B cell (primary cell): ENCODE results near the gene CCDC3. TPM values are rescaled to one million over a fixed set of nuclear protein-coding genes. Genes with fewer than 3 reads are reported as not detected.

Experiments
- ATAC-seq: fragments of 200-7000 bp; cut with Tn5 transposase; one replicate; pipeline ENCODE4 v1.10.0; 2021; ENCODE audit warnings: low read depth, mild to moderate bottlenecking, moderate number of reproducible peaks, moderate library complexity
- CTCF ChIA-PET: fragments of 350-600 bp; sonication (Branson Sonifier 250); formaldehyde crosslinking; loops from one replicate; lab custom pipeline; 2021; ENCODE audit warnings: antibody characterized with exemption, inconsistent platforms; lab: Charles Lee
- POLR2A ChIA-PET: fragments of 350-600 bp; sonication (Branson Sonifier 250); formaldehyde crosslinking; loops from one replicate; lab custom pipeline; 2021; ENCODE audit warnings: antibody characterized with exemption; lab: Charles Lee
- DNase-seq: peaks from one replicate; pipeline ENCODE4 v3.0.0; 2013
- H2AFZ ChIP-seq: 2 replicates; pipeline ENCODE4 v1.6.1; 2012; ENCODE audit warnings: mild to moderate bottlenecking, low read depth, low read length; ENCODE audit not compliant: insufficient read depth, poor library complexity, severe bottlenecking
- H3K27ac ChIP-seq, 2 donors: 1 replicate in 1 of 2; 2 replicates in 1 of 2; pipeline ENCODE4 v1.5.1; 2012 to 2013; ENCODE audit warnings: low read length in 2 of 2, mild to moderate bottlenecking in 2 of 2, moderate library complexity in 1 of 2
- H3K27me3 ChIP-seq, 4 experiments: fragments of 200-600 bp in 1 of 4; sonication (generic) in 1 of 4; replicated peaks in 1 of 4; 1 replicate in 2 of 4; 2 replicates in 2 of 4; pipeline versions ENCODE4 v1.6.1 to v1.7.0; 2013 to 2016; ENCODE audit warnings: low read length in 3 of 4, mild to moderate bottlenecking in 2 of 4, mixed read lengths in 1 of 4, moderate library complexity in 1 of 4; ENCODE audit not compliant: insufficient read depth in 4 of 4, control insufficient read depth in 3 of 4; ENCODE audit errors: control extremely low read depth in 1 of 4
- H3K36me3 ChIP-seq, 2 experiments: replicated peaks in 1 of 2; 1 replicate in 1 of 2; 2 replicates in 1 of 2; pipeline versions ENCODE4 v1.6.1 to v1.7.1; 2013; ENCODE audit warnings: low read length in 1 of 2; ENCODE audit not compliant: insufficient read depth in 2 of 2, control insufficient read depth in 1 of 2; ENCODE audit errors: control extremely low read depth in 1 of 2, extremely low read depth in 1 of 2
- H3K4me1 ChIP-seq, 2 donors: fragments of 200-600 bp in 1 of 2; sonication (generic) in 1 of 2; 1 replicate in 1 of 2; 2 replicates in 1 of 2; pipeline versions ENCODE4 v1.5.1 to v1.6.1; 2013 to 2017; ENCODE audit warnings: low read length in 2 of 2; ENCODE audit not compliant: control insufficient read depth in 2 of 2, insufficient read depth in 2 of 2
- H3K4me2 ChIP-seq: replicated peaks from 2 replicates; pipeline ENCODE3; 2012; ENCODE audit warnings: mild to moderate bottlenecking, low read depth, low read length; ENCODE audit not compliant: poor library complexity, severe bottlenecking
- H3K4me3 ChIP-seq, 5 experiments: fragments of 200-600 bp in 1 of 5; sonication (generic) in 1 of 5; 1 replicate in 3 of 5; 2 replicates in 2 of 5; pipeline versions ENCODE4 v1.5.1 to v1.7.0; 2011 to 2016; ENCODE audit warnings: low read length in 4 of 5, mild to moderate bottlenecking in 4 of 5, low read depth in 2 of 5, control low read depth in 1 of 5, moderate library complexity in 1 of 5; ENCODE audit not compliant: insufficient read depth in 1 of 5; ENCODE audit errors: control extremely low read depth in 1 of 5, extremely low read depth in 1 of 5
- H3K79me2 ChIP-seq: fragments of 200-600 bp; sonication (generic); one replicate; pipeline ENCODE4 v1.6.0; 2016; ENCODE audit warnings: low read length; ENCODE audit not compliant: control insufficient read depth, insufficient read depth
- H3K9ac ChIP-seq: fragments of 200-600 bp; sonication (generic); 2 replicates; pipeline ENCODE4 v1.6.1; 2017; ENCODE audit warnings: mild to moderate bottlenecking, low read length, moderate library complexity
- H3K9me3 ChIP-seq, 3 donors: one replicate each; pipeline versions ENCODE4 v1.6.1 to v1.7.1; 2013; ENCODE audit warnings: low read length in 2 of 3; ENCODE audit not compliant: control insufficient read depth in 2 of 3, insufficient read depth in 1 of 3; ENCODE audit errors: control extremely low read depth in 1 of 3
- H4K20me1 ChIP-seq: 2 replicates; pipeline ENCODE4 v1.6.0; 2012; ENCODE audit warnings: mild to moderate bottlenecking, low read length; ENCODE audit not compliant: insufficient read depth, control insufficient read depth, poor library complexity, severe bottlenecking
- H3K27ac Mint-ChIP-seq: one replicate; pipeline ENCODE4 v1.8.0; 2021; ENCODE audit warnings: mixed read lengths
- H3K27me3 Mint-ChIP-seq: one replicate; pipeline ENCODE4 v1.8.0; 2021; ENCODE audit warnings: mixed read lengths
- H3K4me1 Mint-ChIP-seq: one replicate; pipeline ENCODE4 v1.8.0; 2021; ENCODE audit warnings: mixed read lengths
- H3K4me3 Mint-ChIP-seq: one replicate; pipeline ENCODE4 v1.8.0; 2021; ENCODE audit warnings: mixed read lengths
- H3K9me3 Mint-ChIP-seq: one replicate; pipeline ENCODE4 v1.8.0; 2022; ENCODE audit warnings: mixed read lengths; ENCODE audit not compliant: insufficient read depth
- EZH2 ChIP-seq: IDR thresholded peaks from 2 replicates; pipeline ENCODE4 v1.6.1; 2012; ENCODE audit warnings: borderline replicate concordance, low read depth, mild to moderate bottlenecking, moderate library complexity, low read length; ENCODE audit not compliant: insufficient read depth, poor library complexity, severe bottlenecking
- WGBS: methylation state at CpG from one replicate; pipeline ENCODE4 v1.1.5; 2013; ENCODE audit warnings: missing lambda C conversion rate; ENCODE audit not compliant: insufficient coverage; 5-methylcytosine and 5-hydroxymethylcytosine counted together
- intact Hi-C: fragments of 100-400 bp; cut with micrococcal nuclease; formaldehyde crosslinking; loops from one replicate; pipeline ENCODE4 v1.10.0; 2022
- polyA plus RNA-seq: library from polyadenylated mRNA; depleted of rRNA; stranded (reverse); fragments of >200 nt; gene quantifications from 2 replicates; pipeline ENCODE4 v1.2.3, GENCODE V29; 2012
- total RNA-seq, 2 donors: library from RNA; stranded (reverse); fragments of 120-200 nt in 1 of 2; gene quantifications; 1 replicate in 1 of 2; 2 replicates in 1 of 2; pipeline versions ENCODE4 v1.2.3 to v1.2.4, GENCODE V29; 2013 to 2022
- TF ChIP-seq, protein P1 (sequence below): fragments of 200-600 bp; IDR thresholded peaks from one replicate; pipeline ENCODE4 v1.8.0; 2022; ENCODE audit warnings: antibody characterized with exemption, mild to moderate bottlenecking

CCDC3 gene
- total and polyA plus RNA-seq, 2 donors (not counting 1 experiment from before 2014, with no cell fraction given): 0.12 TPM; not detected in 1

GRCh38 chr10:13038391-13038790, 36.9 kb upstream of the CCDC3 start:
- no peaks in the 10 kb centered on the region for H3K4me1 ChIP-seq
- H3K36me3 ChIP-seq: no peaks in the 10 kb centered on the region
- H3K9ac ChIP-seq: no peak overlapping the region
- Mint-ChIP-seq H3K4me3 (no peak overlapping the region), H3K4me1 (no peaks in the 10 kb centered on the region), H3K27me3 (peaks cover 10% of the 10 kb centered on the region), H3K9me3 (no peaks in the 10 kb centered on the region), H3K27ac (no peak overlapping the region)
- TF ChIP-seq, protein P1, sequence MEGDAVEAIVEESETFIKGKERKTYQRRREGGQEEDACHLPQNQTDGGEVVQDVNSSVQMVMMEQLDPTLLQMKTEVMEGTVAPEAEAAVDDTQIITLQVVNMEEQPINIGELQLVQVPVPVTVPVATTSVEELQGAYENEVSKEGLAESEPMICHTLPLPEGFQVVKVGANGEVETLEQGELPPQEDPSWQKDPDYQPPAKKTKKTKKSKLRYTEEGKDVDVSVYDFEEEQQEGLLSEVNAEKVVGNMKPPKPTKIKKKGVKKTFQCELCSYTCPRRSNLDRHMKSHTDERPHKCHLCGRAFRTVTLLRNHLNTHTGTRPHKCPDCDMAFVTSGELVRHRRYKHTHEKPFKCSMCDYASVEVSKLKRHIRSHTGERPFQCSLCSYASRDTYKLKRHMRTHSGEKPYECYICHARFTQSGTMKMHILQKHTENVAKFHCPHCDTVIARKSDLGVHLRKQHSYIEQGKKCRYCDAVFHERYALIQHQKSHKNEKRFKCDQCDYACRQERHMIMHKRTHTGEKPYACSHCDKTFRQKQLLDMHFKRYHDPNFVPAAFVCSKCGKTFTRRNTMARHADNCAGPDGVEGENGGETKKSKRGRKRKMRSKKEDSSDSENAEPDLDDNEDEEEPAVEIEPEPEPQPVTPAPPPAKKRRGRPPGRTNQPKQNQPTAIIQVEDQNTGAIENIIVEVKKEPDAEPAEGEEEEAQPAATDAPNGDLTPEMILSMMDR: no peak
- no peak for TF ChIP-seq EZH2
- no peak overlapping the region for H3K27ac ChIP-seq
- DNase-seq: no peak
- POLR2A ChIA-PET: no interaction called here
- H2AFZ ChIP-seq: no peak overlapping the region
- WGBS: 83% methylated on average over 1 of the region's 2 CpGs
- intact Hi-C loops: no loop called here
- peaks cover 0 to 4% (median under 1%) of the 10 kb centered on the region in 3 donors for H3K9me3 ChIP-seq
- H3K4me2 ChIP-seq: no peak overlapping the region
- no peaks in the 10 kb centered on the region for H3K79me2 ChIP-seq
- no peaks in the 10 kb centered on the region for H4K20me1 ChIP-seq
- ATAC-seq: no peak
- H3K4me3 ChIP-seq: no peak overlapping the region
- peaks cover 0 to 4% (median 0%) of the 10 kb centered on the region in 4 experiments for H3K27me3 ChIP-seq
- CTCF ChIA-PET: interaction anchor here (0.7 to 1.2 kb wide), 3 partner anchors 8 to 15 kb away, joined by 3 to 4 read pairs (median 3); no protein-coding TSS in a partner anchor

- ATAC-seq: no peak
Observed at GRCh38 chr10:13037832-13038231, 36.3 kb upstream of the CCDC3 start.

More at GRCh38 chr10:13037832-13038231, 36.3 kb upstream of the CCDC3 start:
- no peaks in the 10 kb centered on the region for H3K79me2 ChIP-seq
- peaks cover 9% of the 10 kb centered on the region for H3K27me3 Mint-ChIP-seq
- H3K4me1 ChIP-seq: no peaks in the 10 kb centered on the region
- H2AFZ ChIP-seq: no peak overlapping the region
- no peaks in the 10 kb centered on the region for H3K4me1 Mint-ChIP-seq
- ChIA-PET CTCF (interaction anchor here (1.0 to 1.2 kb wide), 2 partner anchors 9 to 13 kb away, joined by 3 to 4 read pairs; no protein-coding TSS in a partner anchor), POLR2A (no interaction called here)
- H3K27me3 ChIP-seq: peaks cover 0 to 4% (median 0%) of the 10 kb centered on the region in 4 experiments
- WGBS: no CpG with 5 or more reads among the region's 2 CpGs
- no peaks in the 10 kb centered on the region for H4K20me1 ChIP-seq
- no peak overlapping the region for H3K4me2 ChIP-seq
- H3K4me3 Mint-ChIP-seq: no peak overlapping the region
- H3K27ac Mint-ChIP-seq: no peak overlapping the region
- no peak for DNase-seq
- H3K27ac ChIP-seq: no peak overlapping the region
- no peaks in the 10 kb centered on the region for H3K36me3 ChIP-seq
- no peak overlapping the region for H3K9ac ChIP-seq
- no peak for TF ChIP-seq EZH2
- TF ChIP-seq, protein P1: no peak
- H3K4me3 ChIP-seq: no peak overlapping the region
- H3K9me3 ChIP-seq: no peaks in the 10 kb centered on the region
- intact Hi-C loops: no loop called here
- no peaks in the 10 kb centered on the region for H3K9me3 Mint-ChIP-seq
